ENCODE measurements around the gene ACD.

DNA sequence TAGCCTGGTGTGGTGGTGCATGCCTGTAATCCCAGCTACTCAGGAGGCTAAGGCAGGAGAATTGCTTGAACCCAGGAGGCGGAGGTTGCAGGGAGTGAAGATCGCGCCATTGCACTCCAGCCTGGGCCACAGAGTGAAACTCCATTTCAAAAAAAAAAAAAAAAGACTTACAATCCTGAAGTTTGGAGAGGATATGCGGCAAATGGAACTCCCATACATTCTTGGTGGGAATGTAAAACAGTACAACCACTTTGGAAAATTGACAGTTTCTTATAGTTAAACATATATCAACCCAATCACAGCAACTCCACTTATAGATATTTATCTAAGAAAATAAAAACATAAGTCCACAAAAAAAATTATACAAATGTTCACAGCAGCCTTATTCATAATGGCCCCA is 47.1 kb upstream of the ACD start:
- TF ChIP-seq CTCF (IDR thresholded peaks at IDR 0.05), result no peak
- TF ChIP-seq EZH2 (IDR thresholded peaks at IDR 0.05; ENCODE audit: borderline replicate concordance, insufficient read depth, low read depth, low read length, poor library complexity, severe bottlenecking), result no peak
